ENCODE results near the gene DPY30.
A peak's percentile ranks its signal among the peaks of the same experiment; 100 is the strongest.

DPY30 gene

DNA sequence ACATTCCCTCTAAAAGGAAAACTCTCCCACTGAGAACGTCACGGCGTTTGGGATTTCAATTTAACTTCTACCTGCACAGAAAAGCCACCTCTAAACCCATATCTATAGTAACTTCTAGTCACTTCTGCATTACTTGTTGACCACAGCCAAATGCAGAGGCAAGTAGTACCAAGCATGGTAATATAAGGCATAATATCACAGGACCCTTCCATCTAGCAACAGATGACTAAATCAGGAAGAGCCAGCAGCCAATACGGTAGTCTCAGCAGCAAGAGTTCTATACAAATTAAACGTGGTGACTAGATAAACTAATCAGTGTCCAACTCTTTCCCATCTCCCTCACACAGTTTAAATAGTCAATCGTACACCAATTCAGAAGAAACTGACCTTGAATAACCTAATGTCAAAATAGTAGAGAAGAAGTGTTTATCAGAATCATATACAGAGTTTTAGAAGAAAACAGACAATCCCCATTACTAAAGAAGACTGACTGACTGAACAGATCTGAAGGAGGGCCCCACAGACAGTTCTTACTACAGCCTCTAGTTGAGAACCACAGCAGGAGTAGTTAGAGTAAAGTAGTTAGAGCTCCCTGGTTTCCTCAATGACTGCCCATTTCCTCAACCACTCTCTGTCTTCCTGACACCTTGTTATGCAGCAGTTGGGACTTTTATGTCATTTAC, 58.8 kb downstream of the DPY30 start:
- Histone ChIP-seq H4K20me1 (ENCODE audit: insufficient read depth, low read length, poor library complexity, severe bottlenecking) (peaks cover 59% of the 10 kb centered on the region), H3K79me2 (ENCODE audit: insufficient read depth, low read length) (peaks cover 95% of the 10 kb centered on the region), H2AFZ (ENCODE audit: low read length) (no peak overlapping the region), H3F3A (ENCODE audit: low read depth) (no peaks in the 10 kb centered on the region), H3K9ac (ENCODE audit: low read depth, low read length, poor library complexity, severe bottlenecking) (no peak overlapping the region), H3K4me3 (ENCODE audit: low read length, poor library complexity, severe bottlenecking) (peak overlapping the region; percentile 24), H3K9me3 (ENCODE audit: insufficient read depth, low read depth, low read length) (no peaks in the 10 kb centered on the region; the same call in 1 of the 2 replicates), H3K36me3 (ENCODE audit: insufficient read depth, low read length) (no peaks in the 10 kb centered on the region), H3K4me1 (ENCODE audit: insufficient read depth, low read length, poor library complexity, severe bottlenecking) (peaks cover 15% of the 10 kb centered on the region), H3K27me3 (ENCODE audit: insufficient read depth, low read length, poor library complexity, severe bottlenecking) (no peaks in the 10 kb centered on the region), H3K9me2 (replicated peaks; ENCODE audit: low read depth, low read length) (no peaks in the 10 kb centered on the region), H3K4me2 (ENCODE audit: low read depth, low read length, poor library complexity, severe bottlenecking) (peak overlapping the region; percentile 49)
- TF ChIP-seq, protein P1, sequence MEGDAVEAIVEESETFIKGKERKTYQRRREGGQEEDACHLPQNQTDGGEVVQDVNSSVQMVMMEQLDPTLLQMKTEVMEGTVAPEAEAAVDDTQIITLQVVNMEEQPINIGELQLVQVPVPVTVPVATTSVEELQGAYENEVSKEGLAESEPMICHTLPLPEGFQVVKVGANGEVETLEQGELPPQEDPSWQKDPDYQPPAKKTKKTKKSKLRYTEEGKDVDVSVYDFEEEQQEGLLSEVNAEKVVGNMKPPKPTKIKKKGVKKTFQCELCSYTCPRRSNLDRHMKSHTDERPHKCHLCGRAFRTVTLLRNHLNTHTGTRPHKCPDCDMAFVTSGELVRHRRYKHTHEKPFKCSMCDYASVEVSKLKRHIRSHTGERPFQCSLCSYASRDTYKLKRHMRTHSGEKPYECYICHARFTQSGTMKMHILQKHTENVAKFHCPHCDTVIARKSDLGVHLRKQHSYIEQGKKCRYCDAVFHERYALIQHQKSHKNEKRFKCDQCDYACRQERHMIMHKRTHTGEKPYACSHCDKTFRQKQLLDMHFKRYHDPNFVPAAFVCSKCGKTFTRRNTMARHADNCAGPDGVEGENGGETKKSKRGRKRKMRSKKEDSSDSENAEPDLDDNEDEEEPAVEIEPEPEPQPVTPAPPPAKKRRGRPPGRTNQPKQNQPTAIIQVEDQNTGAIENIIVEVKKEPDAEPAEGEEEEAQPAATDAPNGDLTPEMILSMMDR (conservative IDR thresholded peaks at IDR 0.05; ENCODE audit: low read length) = peak; percentile 36; the same call in 1 of the 2 replicates
- TF ChIP-seq EZH2phosphoT487 (IDR thresholded peaks at IDR 0.05; ENCODE audit: borderline replicate concordance) = no peak

DNA sequence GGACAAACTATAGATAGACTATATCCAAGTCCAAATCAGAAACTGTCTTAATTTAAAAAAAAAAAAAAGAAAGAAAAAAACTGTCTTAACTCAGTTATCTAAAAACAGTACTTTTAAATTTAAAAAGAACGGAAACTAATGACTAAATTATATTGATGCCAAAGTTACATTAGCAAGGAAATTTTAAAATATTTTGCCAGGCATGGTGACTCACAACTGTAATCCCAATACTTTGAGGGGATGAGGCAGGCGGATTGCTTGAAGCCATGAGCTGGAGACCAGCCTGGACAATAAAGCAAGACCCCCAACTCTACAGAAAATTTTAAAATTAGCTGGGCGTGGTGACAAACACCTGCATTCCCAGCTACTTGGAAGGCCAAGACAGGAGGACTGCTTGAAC, 59.6 kb downstream of the DPY30 start:
- Histone ChIP-seq H3K4me3 (ENCODE audit: low read length, poor library complexity, severe bottlenecking) (no peak overlapping the region), H3K79me2 (ENCODE audit: insufficient read depth, low read length) (peaks cover 96% of the 10 kb centered on the region), H4K20me1 (ENCODE audit: insufficient read depth, low read length, poor library complexity, severe bottlenecking) (peaks cover 66% of the 10 kb centered on the region), H3K4me1 (ENCODE audit: insufficient read depth, low read length, poor library complexity, severe bottlenecking) (peaks cover 15% of the 10 kb centered on the region), H2AFZ (ENCODE audit: low read length) (no peak overlapping the region), H3K9me2 (replicated peaks; ENCODE audit: low read depth, low read length) (no peaks in the 10 kb centered on the region), H3K4me2 (ENCODE audit: low read depth, low read length, poor library complexity, severe bottlenecking) (no peak overlapping the region), H3K36me3 (ENCODE audit: insufficient read depth, low read length) (no peaks in the 10 kb centered on the region), H3K27me3 (ENCODE audit: insufficient read depth, low read length, poor library complexity, severe bottlenecking) (no peaks in the 10 kb centered on the region), H3K9me3 (ENCODE audit: insufficient read depth, low read depth, low read length) (no peaks in the 10 kb centered on the region; the same call in 1 of the 2 replicates), H3F3A (ENCODE audit: low read depth) (no peaks in the 10 kb centered on the region), H3K9ac (ENCODE audit: low read depth, low read length, poor library complexity, severe bottlenecking) (no peak overlapping the region)
- TF ChIP-seq EZH2phosphoT487 (IDR thresholded peaks at IDR 0.05; ENCODE audit: borderline replicate concordance) = no peak
- TF ChIP-seq, protein P1 (conservative IDR thresholded peaks at IDR 0.05; ENCODE audit: low read length) = no peak

DNA sequence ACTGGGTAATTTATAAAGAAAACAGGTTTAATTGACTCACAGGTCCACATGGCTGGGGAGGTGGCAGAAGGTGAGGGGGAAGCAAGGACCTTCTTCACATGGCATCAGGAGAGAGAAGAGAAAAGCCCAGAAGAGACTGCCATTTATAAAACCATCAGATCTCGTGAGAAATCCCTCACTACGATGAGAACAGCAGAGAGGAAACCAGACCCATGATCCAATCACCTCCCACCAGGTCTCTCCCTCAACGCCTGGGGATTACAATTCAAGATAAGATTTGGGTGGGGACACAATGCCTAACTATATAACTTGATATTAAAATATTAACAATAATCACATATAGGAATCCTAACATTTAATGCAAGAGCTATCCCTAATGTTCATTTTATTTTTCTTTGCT, 60.6 kb downstream of the DPY30 start:
- no peak overlapping the region for H3K4me2 ChIP-seq (ENCODE audit: low read depth, low read length, poor library complexity, severe bottlenecking)
- no peaks in the 10 kb centered on the region for H3K36me3 ChIP-seq (ENCODE audit: insufficient read depth, low read length)
- H3K4me1 ChIP-seq (ENCODE audit: insufficient read depth, low read length, poor library complexity, severe bottlenecking) = peaks cover 18% of the 10 kb centered on the region
- no peak overlapping the region for H3K9ac ChIP-seq (ENCODE audit: low read depth, low read length, poor library complexity, severe bottlenecking)
- H3K79me2 ChIP-seq (ENCODE audit: insufficient read depth, low read length) = peaks cover 96% of the 10 kb centered on the region
- TF ChIP-seq EZH2phosphoT487 (IDR thresholded peaks at IDR 0.05; ENCODE audit: borderline replicate concordance) = no peak
- TF ChIP-seq, protein P1 (conservative IDR thresholded peaks at IDR 0.05; ENCODE audit: low read length) = no peak
- H3K9me3 ChIP-seq (ENCODE audit: insufficient read depth, low read depth, low read length) = no peaks in the 10 kb centered on the region; the same call in 1 of the 2 replicates
- no peak overlapping the region for H2AFZ ChIP-seq (ENCODE audit: low read length)
- H3K27me3 ChIP-seq (ENCODE audit: insufficient read depth, low read length, poor library complexity, severe bottlenecking) = no peaks in the 10 kb centered on the region
- no peaks in the 10 kb centered on the region for H3K9me2 ChIP-seq (replicated peaks; ENCODE audit: low read depth, low read length)
- H4K20me1 ChIP-seq (ENCODE audit: insufficient read depth, low read length, poor library complexity, severe bottlenecking) = peaks cover 66% of the 10 kb centered on the region
- H3F3A ChIP-seq (ENCODE audit: low read depth) = no peaks in the 10 kb centered on the region
- H3K4me3 ChIP-seq (ENCODE audit: low read length, poor library complexity, severe bottlenecking) = no peak overlapping the region
